Lower leg skin (tissue), 4 donors: ENCODE measurements around the gene PSRC1. TPM values are rescaled to one million over a fixed set of nuclear protein-coding genes. Genes with fewer than 3 reads are reported as not detected.
A peak's percentile ranks its signal among the peaks of the same experiment; 100 is the strongest.

Experiments
- DNase-seq, 2 donors: peaks; one replicate each; pipeline ENCODE4 v3.0.0-alpha.2; 2019; ENCODE audit warnings: low spot score in 2 of 2
- H3K4me3 ChIP-seq: fragments of 200-600 bp; sonication (generic); 2 replicates; pipeline ENCODE4 v1.5.1; 2017; ENCODE audit warnings: mild to moderate bottlenecking, low read depth; ENCODE audit not compliant: poor library complexity, severe bottlenecking
- CTCF ChIP-seq, 3 donors: fragments of 450-650 bp; IDR thresholded peaks; one replicate each; pipeline ENCODE4 v1.5.1; 2016; ENCODE audit warnings: antibody characterized with exemption in 3 of 3, mild to moderate bottlenecking in 3 of 3, moderate library complexity in 2 of 3
- POLR2A ChIP-seq, 2 donors: fragments of 450-650 bp; IDR thresholded peaks; one replicate each; pipeline ENCODE4 v1.6.1; 2016 to 2017; ENCODE audit warnings: antibody characterized with exemption in 2 of 2, mild to moderate bottlenecking in 1 of 2, moderate library complexity in 1 of 2
- WGBS, 2 donors: methylation state at CpG; one replicate each; pipeline ENCODE4 v1.1.5; 2018; 5-methylcytosine and 5-hydroxymethylcytosine counted together
- intact Hi-C: fragments of 100-400 bp; cut with DNase I; formaldehyde crosslinking; loops from one replicate; pipeline ENCODE4 v1.15.0; 2023; ENCODE audit warnings: low total_unique reads
- total RNA-seq, 4 donors: library from RNA; depleted of rRNA; stranded (reverse); fragments of >200 nt; gene quantifications; one replicate each; pipeline ENCODE4 v1.1.0, GENCODE V29; 2016

PSRC1 gene
- total RNA-seq, 4 donors from 2014 or later, result 2.8 to 6.9 (median 5.3) TPM

- intact Hi-C loops, result no loop called here
- WGBS, 2 donors, result 19 to 41% methylated on average over 15 to 37 of the region's 49 CpGs
- peak within 1 kb of the TSS; percentile 49 for H3K4me3 ChIP-seq
- peak in 1 of 2 donors; percentile 22 for DNase-seq
- TF ChIP-seq CTCF (IDR thresholded peaks at IDR 0.05) (no peak), POLR2A (IDR thresholded peaks at IDR 0.05) (no peak)
Measured at GRCh38 chr1:109248797-109249629, 33.9 kb downstream of the PSRC1 start, which contains the start of gene CELSR2. Gene CELSR2 (plus strand): TSS chr1:109249539. CDS start chr1:109250080, 541 bp downstream.

- intact Hi-C loops, result no loop called here
- WGBS, 2 donors, result 89 to 95% methylated on average over 7 of the region's 7 CpGs
- no peak overlapping the region for H3K4me3 ChIP-seq
- TF ChIP-seq CTCF (IDR thresholded peaks at IDR 0.05) (no peak), POLR2A (IDR thresholded peaks at IDR 0.05) (no peak)
- DNase-seq, result peak in 1 of 2 donors; percentile 10
Measured at GRCh38 chr1:109248444-109248796, 34.5 kb downstream of the PSRC1 start.

GRCh38 chr1:109247401-109248365 lies 35.3 kb downstream of the PSRC1 start:
- 88 to 90% methylated on average over 8 of the region's 8 CpGs for WGBS, 2 donors
- H3K4me3 ChIP-seq, result no peak overlapping the region
- TF ChIP-seq POLR2A (IDR thresholded peaks at IDR 0.05) (no peak), CTCF (IDR thresholded peaks at IDR 0.05) (no peak)
- intact Hi-C loops, result no loop called here
- DNase-seq, result no peak

GRCh38 chr1:109246141-109246551 lies 36.8 kb downstream of the PSRC1 start:
- H3K4me3 ChIP-seq, result no peak overlapping the region
- DNase-seq, result peak in 1 of 2 donors; percentile 79
- intact Hi-C loops, result no loop called here
- WGBS, 2 donors, result 81 to 86% methylated on average over 7 of the region's 7 CpGs
- TF ChIP-seq POLR2A (IDR thresholded peaks at IDR 0.05), result no peak
- TF ChIP-seq CTCF (IDR thresholded peaks at IDR 0.05), result no peak

GRCh38 chr1:109243860-109244552 lies 38.9 kb downstream of the PSRC1 start:
- intact Hi-C loops, result no loop called here
- TF ChIP-seq POLR2A (IDR thresholded peaks at IDR 0.05) (no peak), CTCF (IDR thresholded peaks at IDR 0.05) (no peak)
- WGBS, 2 donors, result 87 to 89% methylated on average over 8 of the region's 8 CpGs
- DNase-seq, result peak in 1 of 2 donors; percentile 56
- H3K4me3 ChIP-seq, result no peak overlapping the region
